GM19372 (cell line): ENCODE results near the gene CALD1.

ENCODE experiments used
- ATAC-seq: cut with Tn5 transposase; IDR thresholded peaks from one replicate; pipeline ENCODE4 v1.9.1; 2021; ENCODE audit warnings: mild to moderate bottlenecking, low read depth, moderate library complexity; ENCODE audit not compliant: unreplicated experiment

The CALD1 gene

DNA sequence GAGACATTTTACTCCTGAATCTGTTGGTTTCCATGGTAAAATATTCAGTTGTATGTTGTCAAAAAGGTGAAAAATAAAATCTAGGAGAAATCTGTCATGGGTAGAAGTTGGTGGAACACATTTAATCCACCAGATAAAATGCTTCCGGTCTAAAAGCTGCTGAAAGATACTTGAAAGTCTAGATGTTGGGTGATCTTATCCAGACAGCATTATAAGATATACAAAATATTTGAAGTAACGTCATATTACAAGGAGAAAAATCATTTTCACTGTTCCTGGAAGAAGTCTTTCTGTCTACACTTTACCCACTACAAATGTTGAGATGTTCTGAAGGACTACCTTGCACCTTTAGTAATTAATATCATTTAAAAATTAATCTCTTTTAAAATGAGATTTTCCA, 40.9 kb downstream of the CALD1 start:
- ATAC-seq, result no peak

- no peak for ATAC-seq
Measured at GRCh38 chr7:134820778-134821177, 41.3 kb downstream of the CALD1 start.

GRCh38 chr7:134823400-134823799, 44.0 kb downstream of the CALD1 start:
- ATAC-seq, result no peak

GRCh38 chr7:134825666-134826065, 46.2 kb downstream of the CALD1 start:
- ATAC-seq, result no peak

DNA sequence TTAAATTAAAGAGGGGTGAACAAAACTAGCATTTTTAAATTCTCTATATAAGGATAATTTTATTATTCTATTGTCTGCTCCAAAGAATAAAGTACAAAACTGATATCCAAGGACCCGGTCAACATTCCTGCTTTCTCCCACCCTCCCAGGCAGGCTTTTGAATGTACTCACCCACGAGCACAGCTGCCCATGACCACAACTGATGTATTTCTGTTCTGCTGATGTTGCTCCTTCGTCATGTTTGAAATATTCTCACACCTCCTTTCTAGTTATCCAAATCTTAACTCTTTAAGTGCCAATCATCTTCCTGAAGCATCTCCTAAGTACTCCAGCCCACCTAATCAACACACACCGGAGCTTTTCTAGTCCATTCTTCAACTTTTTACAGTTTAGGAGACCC, 46.7 kb downstream of the CALD1 start:
- no peak for ATAC-seq

- ATAC-seq, result no peak
Measured at GRCh38 chr7:134827436-134827835, 48.0 kb downstream of the CALD1 start.

- no peak for ATAC-seq
Measured at GRCh38 chr7:134827889-134828288, 48.5 kb downstream of the CALD1 start.

GRCh38 chr7:134828361-134828760, 48.9 kb downstream of the CALD1 start:
- ATAC-seq, result no peak

DNA sequence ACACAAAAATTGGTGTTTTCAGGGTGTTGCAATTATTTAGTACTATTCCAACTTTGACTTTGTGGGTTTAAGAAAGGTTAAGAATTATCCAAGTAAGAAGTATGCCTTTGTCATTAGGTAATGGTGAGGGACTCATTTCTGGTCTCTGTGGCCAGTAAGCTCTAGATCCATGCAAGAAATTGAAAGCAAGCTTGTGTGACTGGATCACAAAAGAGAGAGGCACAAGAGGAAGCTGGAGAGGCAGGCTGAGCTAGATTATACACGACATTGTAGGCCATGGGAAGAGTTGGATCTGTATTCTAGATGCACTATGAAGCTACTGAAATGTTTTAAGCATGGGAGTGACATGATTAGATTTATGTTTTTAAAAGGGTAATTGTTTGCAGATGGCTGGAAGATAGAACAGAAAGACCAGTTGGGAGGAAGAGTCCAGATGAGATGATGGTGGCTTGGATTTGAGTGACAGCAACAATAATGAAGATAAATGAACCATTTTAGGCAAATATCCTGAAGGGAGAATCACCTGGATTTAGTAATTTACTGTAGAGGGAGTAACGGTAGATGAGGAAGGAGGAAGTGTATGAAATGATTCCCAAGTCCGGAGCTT, 50.0 kb downstream of the CALD1 start:
- ATAC-seq, result no peak

- ATAC-seq, result no peak
Measured at GRCh38 chr7:134831862-134832261, 52.4 kb downstream of the CALD1 start.

DNA sequence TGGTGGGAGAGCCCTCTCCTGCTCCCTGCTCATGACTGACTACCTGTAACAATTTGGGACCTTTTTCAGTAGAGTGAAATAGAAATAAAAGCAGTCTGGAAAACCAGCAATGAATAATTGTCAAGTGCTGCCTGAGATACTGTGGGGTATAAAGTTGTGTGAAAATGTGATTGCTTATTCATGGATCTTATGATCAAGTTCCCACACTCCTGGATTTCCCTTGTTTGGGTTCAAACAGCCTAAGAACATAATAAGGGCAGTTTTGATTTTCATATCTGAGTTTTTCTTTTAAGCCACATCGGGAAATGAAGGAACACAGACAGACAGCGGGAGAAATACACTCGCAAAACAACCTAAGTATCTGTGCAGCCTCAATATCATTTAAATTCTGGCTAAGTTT, 52.9 kb downstream of the CALD1 start:
- no peak for ATAC-seq

DNA sequence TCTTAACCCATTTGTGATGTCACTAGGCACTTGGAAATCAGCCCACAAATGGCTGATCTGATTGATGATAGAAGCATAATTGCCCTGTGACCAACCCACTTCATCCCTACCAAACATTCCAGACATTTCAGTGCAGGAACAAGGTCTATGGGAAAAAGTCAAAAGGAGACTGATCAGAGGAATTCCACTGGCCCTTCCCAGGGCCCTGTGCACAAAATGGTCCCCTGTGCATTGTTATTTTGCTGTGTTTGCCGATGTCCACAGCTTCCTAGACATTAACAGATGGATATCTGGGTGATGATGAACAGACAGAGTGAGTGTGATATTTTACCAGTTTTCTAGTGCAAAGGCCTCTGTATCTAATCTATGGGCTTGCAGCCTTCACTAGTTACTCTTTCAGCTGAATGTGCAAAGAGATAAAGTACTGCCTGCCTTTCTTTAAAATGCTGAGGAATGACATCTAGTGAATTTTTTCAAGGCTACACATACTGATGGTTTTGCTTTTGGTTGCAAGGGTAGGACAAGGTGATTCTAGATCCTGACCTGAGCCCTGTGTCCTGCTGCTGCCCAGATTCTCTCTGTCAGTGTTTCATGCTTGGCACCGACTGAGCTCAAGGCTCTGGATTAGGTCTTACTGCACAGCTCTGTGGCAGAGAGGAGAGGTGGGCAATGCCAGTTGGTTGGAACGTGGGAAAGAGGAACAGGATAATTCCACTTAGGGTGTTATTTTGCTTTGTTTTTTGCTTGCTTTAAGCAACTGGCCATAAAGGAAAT, 55.4 kb downstream of the CALD1 start:
- no peak for ATAC-seq

GRCh38 chr7:134835463-134835823, 56.0 kb downstream of the CALD1 start:
- ATAC-seq, result no peak

DNA sequence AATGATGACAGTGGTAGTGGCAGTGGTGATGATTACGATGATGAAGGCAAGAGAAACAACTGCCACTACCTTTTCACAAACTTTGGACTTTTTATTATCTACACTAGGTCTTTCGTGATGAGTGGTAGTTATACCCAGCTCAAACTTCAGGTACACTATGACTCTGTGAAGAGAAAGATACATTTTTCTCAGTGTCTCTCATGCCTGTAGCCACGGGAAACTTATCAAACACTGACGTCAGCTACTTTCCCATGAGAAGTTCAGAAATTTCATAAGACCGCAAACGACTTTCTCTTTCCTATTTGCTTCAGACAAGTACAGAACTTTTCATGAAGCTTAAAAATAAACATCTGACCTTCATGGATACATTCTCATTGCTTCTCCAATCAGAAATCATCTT, 57.0 kb downstream of the CALD1 start:
- no peak for ATAC-seq

DNA sequence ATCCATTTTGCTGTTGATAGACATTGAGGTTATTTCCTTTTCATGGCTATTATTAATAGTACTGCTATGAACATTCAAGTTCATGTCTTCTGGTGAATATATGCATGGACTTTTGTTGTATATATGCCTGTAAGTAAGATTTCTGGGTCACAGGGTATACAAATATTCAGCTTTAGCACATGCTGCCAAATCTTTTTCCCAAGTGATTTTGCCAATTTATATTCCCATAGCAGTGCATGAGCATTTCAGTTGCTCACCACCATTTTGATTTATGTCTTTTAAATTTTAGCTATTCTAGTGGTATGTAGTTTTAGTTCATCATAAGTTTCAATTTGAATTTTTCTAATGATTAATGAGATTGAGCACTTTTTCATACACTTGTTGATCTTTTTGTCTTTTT, 59.9 kb downstream of the CALD1 start:
- ATAC-seq, result no peak

- no peak for ATAC-seq
Measured at GRCh38 chr7:134842062-134842461, 62.6 kb downstream of the CALD1 start.

DNA sequence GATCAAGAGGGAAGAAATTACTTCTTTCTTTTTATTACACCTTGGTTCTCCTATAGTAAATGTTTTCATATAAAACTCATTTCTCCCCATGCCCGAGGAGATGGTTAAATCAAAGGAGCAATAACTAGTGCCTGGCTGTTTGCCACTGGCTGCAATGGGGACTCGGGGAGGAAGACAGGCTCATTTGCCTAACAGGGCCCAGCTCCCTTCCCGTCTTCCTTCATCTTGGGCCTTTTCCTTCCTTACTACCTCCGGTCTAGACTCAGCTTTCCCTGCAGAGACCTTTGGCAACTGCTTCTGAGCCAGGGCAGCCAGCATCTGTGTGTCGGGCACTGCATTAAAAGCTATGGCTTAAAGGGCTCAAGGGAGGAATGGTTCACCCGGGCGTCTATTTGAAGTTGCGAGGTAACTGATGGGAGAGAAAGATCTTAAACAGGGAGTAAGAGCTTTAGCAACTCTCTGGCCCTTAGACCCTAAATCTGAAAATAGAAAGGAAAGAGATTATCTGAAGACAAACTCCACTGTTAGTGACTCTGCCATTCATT, 63.5 kb downstream of the CALD1 start:
- no peak for ATAC-seq

GRCh38 chr7:134844200-134844599, 64.8 kb downstream of the CALD1 start:
- no peak for ATAC-seq

- peak; percentile 65 for ATAC-seq
Measured at GRCh38 chr7:134845461-134845860, 66.0 kb downstream of the CALD1 start.

DNA sequence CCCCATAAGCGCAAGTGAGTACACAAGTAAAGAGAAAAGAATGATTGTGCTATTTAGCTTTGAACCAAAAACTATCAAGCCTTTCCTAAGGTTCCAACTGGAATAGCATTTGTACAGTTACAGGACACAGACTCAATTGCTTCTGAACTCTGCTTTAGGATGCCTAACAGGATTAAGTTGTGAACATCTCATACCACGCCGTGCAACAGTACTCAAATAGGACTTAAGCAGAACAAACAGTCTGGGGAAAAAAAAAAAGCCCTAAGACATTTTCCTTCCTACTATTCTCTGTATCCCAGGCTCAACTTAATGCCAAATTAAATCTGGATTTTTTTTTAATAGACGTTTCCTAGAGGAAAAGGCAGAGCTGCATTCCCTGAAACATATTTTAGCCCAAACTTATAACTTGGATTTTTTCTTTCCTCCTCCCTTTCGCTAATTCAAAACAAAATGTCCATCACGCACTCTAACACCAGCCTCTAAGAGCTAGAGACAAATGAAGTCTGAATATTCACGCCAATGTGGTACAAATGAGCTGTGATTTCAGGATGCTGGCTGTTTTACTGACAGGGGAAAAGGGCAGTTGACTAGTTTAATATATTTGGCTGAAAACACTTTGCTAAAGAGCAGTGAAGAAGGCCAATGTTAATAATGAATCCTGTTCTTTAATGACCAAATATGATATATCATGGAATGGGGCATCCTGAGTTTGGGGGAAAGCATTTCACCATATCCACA, 68.6 kb downstream of the CALD1 start:
- ATAC-seq, result no peak

- no peak for ATAC-seq
Measured at GRCh38 chr7:134850066-134850465, 70.6 kb downstream of the CALD1 start.
